Ecto neural progenitor cell (in vitro differentiated cells): ENCODE results near the gene DHX29.
A peak's percentile ranks its signal among the peaks of the same experiment; 100 is the strongest.
"Not testable (repeated sequence)": the region's sequence is repeated elsewhere in the genome, so short reads cannot be mapped to it uniquely, and the experiment has no call there.

Experiments
- DNase-seq: peaks from one replicate; pipeline ENCODE4 v3.0.0-alpha.2; 2018; ENCODE audit warnings: low spot score

DHX29 gene

DNA sequence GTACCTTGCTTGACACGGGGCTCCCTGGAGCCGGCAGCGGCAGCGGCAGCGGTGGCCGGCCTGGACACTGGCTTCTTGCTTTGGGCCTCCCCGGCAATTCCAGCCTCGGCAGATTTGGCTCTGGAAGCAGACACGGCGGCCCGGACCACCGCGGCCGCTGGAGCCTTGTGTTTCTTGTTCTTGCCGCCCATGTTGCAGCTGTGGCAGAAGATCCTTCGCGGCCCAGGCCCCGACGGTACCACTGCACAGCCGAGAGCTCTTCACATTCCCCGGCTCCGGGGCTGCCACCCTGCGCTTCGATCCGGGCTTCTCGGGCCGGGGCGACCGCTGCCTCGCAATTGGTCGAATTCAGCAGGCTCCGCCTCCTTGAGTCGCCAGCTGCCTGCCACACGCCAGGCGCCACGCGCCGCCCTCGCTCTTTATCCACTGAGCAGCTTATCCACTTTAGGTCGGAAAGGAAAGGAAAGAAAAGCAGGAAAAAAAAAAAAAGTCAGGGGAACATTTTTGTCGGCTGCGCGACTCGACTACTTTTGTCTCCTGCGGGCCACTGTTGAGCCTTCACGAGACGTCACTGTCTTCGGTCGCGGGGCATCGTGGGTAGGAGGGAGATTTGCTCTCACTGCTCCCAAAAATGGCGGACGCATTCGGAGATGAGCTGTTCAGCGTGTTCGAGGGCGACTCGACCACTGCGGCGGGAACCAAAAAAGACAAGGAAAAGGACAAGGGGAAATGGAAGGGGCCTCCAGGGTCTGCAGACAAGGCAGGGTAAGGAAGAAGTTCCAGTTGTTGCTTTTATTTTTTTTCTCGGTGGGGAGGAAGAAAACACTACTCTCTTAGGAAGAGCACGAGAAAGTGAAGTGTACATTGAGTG, at the start of gene DHX29, which contains the start of gene MTREX:
Gene DHX29, minus strand, starts transcription at position 312 of the 871 bp plus-strand sequence. Its CDS starts 121 bp downstream, at position 191.
Gene MTREX, plus strand, starts transcription at position 607 of the 871 bp plus-strand sequence. Its CDS starts 25 bp downstream, at position 632.
- peak; percentile 96 for DNase-seq

GRCh38 chr5:55356896-55357295, 49.4 kb upstream of the DHX29 start:
- no peak for DNase-seq

DNA sequence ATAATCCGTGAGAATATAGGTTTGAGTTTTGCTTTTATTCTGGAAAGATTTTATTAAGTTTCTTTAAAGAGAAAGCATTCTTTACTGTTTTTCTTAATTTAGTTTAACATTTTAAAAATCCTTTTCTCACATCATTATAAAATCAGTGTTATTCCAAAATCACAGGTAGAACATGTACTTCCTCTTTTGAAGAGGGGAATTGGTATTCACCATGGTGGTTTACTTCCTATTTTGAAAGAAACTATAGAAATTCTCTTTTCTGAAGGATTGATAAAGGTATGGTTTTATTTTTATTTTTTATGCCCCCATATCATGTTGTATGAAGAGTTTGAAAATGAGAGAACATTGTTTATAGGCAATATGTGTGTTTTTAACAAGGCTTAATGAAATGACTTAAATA, 43.3 kb upstream of the DHX29 start:
- DNase-seq = no peak

GRCh38 chr5:55347786-55348185, 40.3 kb upstream of the DHX29 start:
- DNase-seq = no peak

GRCh38 chr5:55345327-55345726, 37.8 kb upstream of the DHX29 start:
- no peak for DNase-seq

DNA sequence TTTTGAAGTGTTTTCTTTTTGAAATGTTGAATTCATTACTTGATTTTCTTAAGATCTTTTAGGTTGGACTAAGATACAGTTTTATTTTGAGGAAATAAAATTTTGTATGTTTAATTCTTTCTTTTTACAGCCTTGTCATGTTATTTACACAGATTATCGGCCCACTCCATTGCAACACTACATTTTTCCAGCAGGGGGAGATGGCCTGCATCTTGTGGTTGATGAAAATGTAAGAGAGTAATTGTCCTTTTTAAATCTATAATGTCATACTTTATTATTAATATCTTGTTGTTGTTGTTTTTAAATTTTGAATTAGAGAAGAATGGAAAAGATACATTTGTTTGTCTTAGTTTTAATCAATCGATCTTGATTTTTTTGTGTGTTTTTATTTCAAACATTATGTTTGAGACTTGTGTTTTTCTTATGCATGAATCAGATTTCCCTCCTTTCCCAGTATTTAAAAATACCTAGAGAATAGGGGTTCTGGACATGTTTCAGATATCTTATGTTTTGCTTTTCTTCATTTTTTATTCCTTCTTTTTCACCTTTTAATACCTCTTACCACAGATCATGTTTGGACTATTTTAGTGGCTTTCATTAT, 37.0 kb upstream of the DHX29 start:
- no peak for DNase-seq

DNA sequence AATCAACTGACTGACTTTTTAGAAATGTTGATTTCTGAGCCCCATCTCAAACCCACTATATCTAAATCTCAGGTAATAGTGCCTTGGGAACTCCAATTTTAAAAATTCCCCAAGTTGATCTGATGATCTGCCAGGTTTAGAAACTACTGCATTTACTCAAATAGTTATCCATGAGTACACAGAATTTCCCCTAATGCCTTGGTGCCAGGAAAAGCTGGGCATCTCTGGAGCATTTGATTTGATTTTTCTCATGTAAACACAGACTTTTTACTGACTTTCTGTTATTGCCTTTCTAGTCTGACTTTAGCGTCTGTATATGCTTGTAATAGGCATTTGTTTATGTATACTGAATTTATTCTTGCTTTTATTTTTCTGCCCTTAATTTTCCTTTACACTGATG, 36.1 kb upstream of the DHX29 start:
- no peak for DNase-seq

GRCh38 chr5:55343107-55343506, 35.6 kb upstream of the DHX29 start:
- no peak for DNase-seq

DNA sequence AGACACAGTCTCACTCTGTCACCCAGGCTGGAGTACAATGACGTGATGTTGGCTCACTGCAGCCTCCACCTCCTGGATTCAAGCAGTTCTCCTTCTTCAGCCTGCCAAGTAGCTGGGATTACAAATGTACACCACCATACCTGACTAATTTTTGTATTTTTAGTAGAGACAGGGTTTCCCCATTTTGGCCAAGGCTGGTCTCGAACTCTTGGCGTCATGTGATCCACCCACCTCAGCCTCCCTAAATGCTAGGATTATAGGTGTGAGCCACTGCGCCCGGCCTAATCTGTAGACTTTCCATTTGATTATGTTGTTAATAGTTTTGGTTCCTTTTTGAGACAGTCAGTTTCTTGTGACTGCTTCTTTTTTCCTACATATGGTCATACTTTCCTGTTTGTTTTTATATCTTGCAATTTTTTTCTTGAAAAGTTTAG, 31.3 kb upstream of the DHX29 start:
- DNase-seq = no peak

DNA sequence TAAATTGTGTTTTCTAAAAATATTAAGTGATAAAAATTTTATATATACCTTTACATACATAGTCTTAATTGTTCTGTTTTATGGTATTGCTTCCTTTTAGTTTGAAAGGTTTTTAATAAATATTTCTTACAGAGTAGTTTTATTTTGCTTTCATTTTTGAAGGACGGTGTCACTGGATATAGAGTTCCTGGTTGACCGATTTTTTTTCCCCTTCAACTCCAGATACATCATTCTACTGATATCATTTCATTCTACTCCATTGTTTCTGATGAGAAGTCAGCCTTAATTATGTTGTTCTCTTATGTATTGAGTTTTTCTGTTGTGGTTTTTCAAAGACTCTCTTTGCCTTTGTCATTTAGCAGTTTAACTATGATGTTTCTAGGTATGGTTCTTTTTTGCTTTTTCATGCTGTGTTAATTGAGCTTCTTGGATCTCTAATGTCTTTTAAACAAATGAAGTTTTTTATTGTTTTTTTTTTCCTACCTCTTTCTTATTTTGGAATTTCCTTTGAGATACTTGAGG, 30.7 kb upstream of the DHX29 start:
- no peak for DNase-seq

DNA sequence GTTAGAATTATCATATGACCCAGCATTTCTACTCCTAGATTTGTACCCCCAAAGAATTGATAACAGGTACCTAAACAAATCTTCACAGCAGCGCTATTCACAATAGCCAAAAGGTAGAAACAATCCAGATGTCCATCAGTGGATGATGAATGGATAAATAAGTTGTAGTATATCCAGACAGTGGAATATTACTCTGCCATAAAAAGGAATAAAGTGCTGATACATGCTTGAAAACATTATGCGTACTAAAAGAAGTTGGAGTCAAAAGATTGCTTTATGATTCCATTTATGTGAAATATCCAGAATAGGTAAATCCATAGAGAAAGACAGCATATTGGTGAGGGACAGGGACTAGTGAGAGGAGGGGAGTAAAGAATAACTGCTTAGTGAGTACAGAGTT, 26.3 kb upstream of the DHX29 start:
- no peak for DNase-seq

GRCh38 chr5:55333017-55333416, 25.5 kb upstream of the DHX29 start:
- no peak for DNase-seq

GRCh38 chr5:55331321-55331720, 23.8 kb upstream of the DHX29 start:
- DNase-seq = no peak

DNA sequence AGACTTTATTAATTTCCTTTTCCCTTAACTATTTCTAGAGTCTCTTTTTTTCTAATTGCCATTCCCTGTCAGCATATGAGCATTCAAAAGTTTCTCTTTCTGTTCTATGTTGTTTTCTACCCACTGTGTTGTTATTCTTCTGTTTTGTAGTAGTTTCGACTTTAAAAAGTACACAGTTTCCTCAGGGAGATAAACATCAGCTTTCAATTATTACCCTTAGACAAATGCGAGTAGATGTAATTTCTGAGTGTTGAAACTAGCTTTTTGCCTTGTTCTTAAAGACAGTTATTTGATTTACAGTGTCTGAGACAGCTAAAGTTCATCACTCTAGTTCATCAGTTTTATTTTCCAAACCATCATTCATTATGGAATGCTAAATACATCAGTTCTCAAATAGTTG, 19.8 kb upstream of the DHX29 start:
- DNase-seq = no peak

DNA sequence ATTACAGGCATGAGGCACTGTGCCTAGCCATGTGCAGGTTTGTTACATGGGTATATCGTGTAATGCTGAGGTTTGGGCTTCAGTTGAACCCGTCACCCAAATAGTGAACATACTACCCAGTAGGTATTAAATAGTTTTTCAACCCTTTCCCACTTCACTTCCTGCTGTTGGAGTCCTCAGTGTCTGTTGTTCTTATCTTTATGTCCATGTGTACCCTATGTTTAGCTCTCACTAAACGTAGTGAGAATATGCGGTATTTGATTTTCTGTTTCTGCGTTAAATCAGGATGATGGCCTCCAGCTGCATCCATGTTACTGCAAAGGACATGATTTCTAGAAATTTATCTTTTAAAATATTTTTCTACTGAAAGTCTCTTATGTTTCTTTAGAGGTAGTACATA, 18.1 kb upstream of the DHX29 start:
- no peak for DNase-seq

DNA sequence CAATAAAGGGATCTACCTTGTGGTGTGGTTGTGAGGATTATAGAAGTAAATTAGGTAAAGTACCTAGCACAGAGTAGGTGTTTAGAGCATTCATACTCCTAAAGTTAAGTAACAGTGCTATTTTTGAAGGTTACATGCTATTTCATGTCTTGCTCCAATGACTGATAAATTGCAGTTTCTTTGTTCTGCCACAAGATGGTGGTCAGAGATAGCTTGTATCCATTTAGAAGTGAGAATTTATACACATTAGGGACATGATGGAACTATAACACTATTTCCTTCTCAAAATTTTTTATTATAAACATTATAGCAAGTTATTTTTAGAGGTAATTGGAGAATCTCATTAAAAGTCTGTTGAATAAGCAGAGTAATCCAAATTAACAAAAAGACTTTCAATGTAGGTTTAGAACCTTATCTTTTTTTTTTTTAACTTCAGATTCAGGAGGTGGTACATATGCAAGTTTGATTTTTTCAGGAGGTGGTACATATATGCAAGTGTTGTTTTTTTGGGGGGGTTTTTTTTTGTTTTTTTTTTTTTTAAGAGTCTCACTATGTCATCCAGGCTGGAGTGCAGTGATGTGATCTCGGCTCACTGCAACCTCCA, 17.4 kb upstream of the DHX29 start:
- DNase-seq = no peak

DNA sequence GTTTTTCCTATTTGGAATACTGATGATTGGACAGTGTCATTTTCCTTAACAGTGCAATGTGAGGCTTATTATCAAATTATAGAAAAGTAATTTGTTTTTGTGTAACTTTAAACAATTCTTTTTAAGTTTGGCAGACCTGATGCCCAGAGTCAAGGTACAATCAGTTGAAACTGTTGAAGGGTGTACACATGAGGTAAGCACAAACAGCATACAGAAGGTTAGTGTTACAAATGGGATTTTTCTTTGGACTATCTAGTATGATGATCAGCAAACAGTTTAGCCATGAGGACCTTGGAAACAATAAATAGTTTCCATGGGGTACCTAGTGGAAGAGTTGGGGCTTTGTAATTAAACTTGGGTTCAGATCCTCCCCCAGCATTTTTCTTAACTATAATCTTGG, 16.5 kb upstream of the DHX29 start:
- no peak for DNase-seq

DNA sequence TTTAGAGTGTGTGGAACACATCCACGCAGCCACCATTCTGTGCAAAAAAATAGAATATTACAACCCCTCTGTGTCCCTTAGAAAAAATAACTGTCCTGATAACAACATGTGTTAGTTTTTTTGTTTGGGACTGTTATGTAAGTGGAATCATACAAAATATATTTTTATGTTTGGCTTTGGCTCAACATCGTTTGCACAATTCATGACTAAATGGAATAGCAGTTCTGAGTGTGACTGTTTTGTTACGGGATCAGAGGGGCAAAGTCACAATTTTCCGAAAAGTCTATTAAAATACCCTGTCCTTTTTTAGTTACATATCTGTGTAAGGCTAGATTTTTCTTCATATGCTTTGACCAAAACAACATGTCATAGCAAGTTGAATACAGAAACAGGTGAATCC, 13.1 kb upstream of the DHX29 start:
- DNase-seq = no peak

GRCh38 chr5:55319491-55319890, 12.0 kb upstream of the DHX29 start:
- no peak for DNase-seq

DNA sequence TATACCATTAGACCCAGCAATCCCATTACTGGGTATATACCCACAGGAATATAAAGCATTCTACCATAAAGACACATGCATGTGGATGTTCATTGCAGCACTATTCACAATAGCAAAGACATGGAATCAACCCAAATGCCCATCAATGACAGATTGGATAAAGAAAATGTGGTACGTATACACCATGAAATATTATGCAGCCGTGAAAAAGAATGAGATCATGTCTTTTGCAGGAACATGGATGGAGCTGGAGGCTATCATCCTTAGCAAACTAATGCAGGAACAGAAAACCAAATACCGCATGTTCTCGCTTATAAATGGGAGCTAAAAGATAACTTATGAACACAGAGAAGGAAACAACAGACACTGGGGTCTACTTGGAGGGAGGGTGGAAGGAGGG, 10.7 kb upstream of the DHX29 start:
- not testable (repeated sequence) for DNase-seq

GRCh38 chr5:55316837-55317236, 9.3 kb upstream of the DHX29 start:
- DNase-seq = no peak

- no peak for DNase-seq
Measured at GRCh38 chr5:55316289-55316688, 8.8 kb upstream of the DHX29 start.
